Esophagus squamous epithelium (tissue), 5 donors: ENCODE measurements around the gene BHLHA15. TPM values are rescaled to one million over a fixed set of nuclear protein-coding genes. Genes with fewer than 3 reads are reported as not detected.
A peak's percentile ranks its signal among the peaks of the same experiment; 100 is the strongest.

Experiments
- DNase-seq: peaks from one replicate; lab custom pipeline; 2025; lab: John Stamatoyannopoulos, UW
- H3K27ac ChIP-seq, 4 donors: fragments of 200-600 bp; sonication (generic); one replicate each; pipeline ENCODE4 v1.5.1; 2016 to 2019; ENCODE audit warnings: mild to moderate bottlenecking in 1 of 4
- H3K27me3 ChIP-seq, 4 donors: fragments of 200-600 bp; sonication (generic); 1 replicate in 3 of 4; 2 replicates in 1 of 4; pipeline versions ENCODE4 v1.5.1 to v1.6.0; 2017 to 2021; ENCODE audit warnings: antibody characterized with exemption in 1 of 4
- H3K36me3 ChIP-seq, 3 donors: fragments of 200-600 bp; sonication (generic); one replicate each; pipeline ENCODE4 v1.5.1; 2016 to 2019
- H3K4me1 ChIP-seq, 3 donors: fragments of 200-600 bp; sonication (generic); one replicate each; pipeline ENCODE4 v1.5.1; 2017 to 2019
- H3K4me3 ChIP-seq, 4 donors: fragments of 200-600 bp; sonication (generic); 1 replicate in 3 of 4; 2 replicates in 1 of 4; pipeline ENCODE4 v1.5.1; 2016 to 2019; ENCODE audit warnings: mild to moderate bottlenecking in 2 of 4, moderate library complexity in 1 of 4
- H3K9me3 ChIP-seq, 3 donors: fragments of 200-600 bp; sonication (generic); one replicate each; pipeline ENCODE4 v1.5.1; 2016 to 2019
- POLR2A ChIP-seq, 4 donors: fragments of 450-650 bp; IDR thresholded peaks; one replicate each; pipeline ENCODE4 v1.6.1; 2017; ENCODE audit warnings: antibody characterized with exemption in 4 of 4, mild to moderate bottlenecking in 4 of 4, moderate library complexity in 3 of 4
- WGBS, 2 donors: methylation state at CpG; one replicate each; pipeline ENCODE4 v1.1.5; 2018; 5-methylcytosine and 5-hydroxymethylcytosine counted together
- intact Hi-C: fragments of 100-400 bp; cut with DNase I; formaldehyde crosslinking; loops from one replicate; pipeline ENCODE4 v1.15.0; 2022
- total RNA-seq, 4 donors: library from RNA; depleted of rRNA; stranded (reverse); fragments of >200 nt; gene quantifications; one replicate each; pipeline ENCODE4 v1.1.0, GENCODE V29; 2016
- TF ChIP-seq, protein P1 (sequence below), 6 experiments: fragments of 450-650 bp in 4 of 6; fragments of 200-600 bp in 2 of 6; sonication (generic) in 2 of 6; IDR thresholded peaks; one replicate each; pipeline ENCODE4 v1.5.1; 2016 to 2019; ENCODE audit warnings: antibody characterized with exemption in 6 of 6, mild to moderate bottlenecking in 4 of 6, moderate library complexity in 4 of 6
- donor health status: DM: yes; HTN: yes; CAD: no.

BHLHA15 gene
- total RNA-seq, 4 donors from 2014 or later, result 0.82 to 8.0 (median 2.3) TPM

DNA sequence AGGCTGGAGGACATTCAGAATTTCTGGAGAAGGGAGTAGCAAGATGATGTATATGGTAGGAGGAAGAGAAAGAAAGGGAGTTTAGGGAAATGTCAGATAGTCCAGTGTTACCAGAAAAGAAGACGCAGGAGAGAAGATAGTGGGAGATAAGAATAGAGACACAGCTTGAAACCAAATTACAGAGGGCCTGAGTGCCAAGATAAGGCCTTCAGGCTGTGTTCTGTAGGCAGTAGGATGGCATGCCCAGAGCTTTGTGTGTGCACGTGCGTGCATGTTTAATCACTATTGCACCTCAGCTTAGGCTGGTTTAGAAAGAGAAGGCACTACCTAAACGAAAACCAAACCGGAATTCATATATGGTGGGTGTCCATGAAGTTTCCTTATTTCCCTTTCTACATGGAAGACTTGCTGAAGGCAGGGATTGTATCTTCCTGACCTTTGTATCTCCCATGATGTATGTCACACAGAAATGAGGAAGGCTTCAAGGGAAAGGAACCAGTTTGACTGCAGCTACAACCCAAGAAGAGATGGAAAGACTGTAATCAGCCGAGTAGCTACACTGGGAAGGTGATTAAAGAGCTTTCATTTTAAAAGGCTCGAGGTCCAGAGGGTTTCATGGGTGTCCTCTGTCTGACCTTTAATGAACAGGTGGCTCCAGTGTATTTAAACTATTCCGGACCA is 35.8 kb upstream of the BHLHA15 start:
- Histone ChIP-seq H3K27me3 (no peaks in the 10 kb centered on the region), H3K4me1 (peaks cover 0 to 14% (median 0%) of the 10 kb centered on the region in 3 donors), H3K27ac (no peak overlapping the region), H3K36me3 (peaks cover 0 to 94% (median 3%) of the 10 kb centered on the region in 3 donors), H3K4me3 (no peak overlapping the region), H3K9me3 (no peaks in the 10 kb centered on the region)
- 63 to 68% methylated on average over 8 of the region's 8 CpGs for WGBS, 2 donors
- intact Hi-C loops, result no loop called here
- DNase-seq, result no peak
- TF ChIP-seq, protein P1, sequence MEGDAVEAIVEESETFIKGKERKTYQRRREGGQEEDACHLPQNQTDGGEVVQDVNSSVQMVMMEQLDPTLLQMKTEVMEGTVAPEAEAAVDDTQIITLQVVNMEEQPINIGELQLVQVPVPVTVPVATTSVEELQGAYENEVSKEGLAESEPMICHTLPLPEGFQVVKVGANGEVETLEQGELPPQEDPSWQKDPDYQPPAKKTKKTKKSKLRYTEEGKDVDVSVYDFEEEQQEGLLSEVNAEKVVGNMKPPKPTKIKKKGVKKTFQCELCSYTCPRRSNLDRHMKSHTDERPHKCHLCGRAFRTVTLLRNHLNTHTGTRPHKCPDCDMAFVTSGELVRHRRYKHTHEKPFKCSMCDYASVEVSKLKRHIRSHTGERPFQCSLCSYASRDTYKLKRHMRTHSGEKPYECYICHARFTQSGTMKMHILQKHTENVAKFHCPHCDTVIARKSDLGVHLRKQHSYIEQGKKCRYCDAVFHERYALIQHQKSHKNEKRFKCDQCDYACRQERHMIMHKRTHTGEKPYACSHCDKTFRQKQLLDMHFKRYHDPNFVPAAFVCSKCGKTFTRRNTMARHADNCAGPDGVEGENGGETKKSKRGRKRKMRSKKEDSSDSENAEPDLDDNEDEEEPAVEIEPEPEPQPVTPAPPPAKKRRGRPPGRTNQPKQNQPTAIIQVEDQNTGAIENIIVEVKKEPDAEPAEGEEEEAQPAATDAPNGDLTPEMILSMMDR (IDR thresholded peaks at IDR 0.05), result no peak
- no peak for TF ChIP-seq POLR2A (IDR thresholded peaks at IDR 0.05)

DNA sequence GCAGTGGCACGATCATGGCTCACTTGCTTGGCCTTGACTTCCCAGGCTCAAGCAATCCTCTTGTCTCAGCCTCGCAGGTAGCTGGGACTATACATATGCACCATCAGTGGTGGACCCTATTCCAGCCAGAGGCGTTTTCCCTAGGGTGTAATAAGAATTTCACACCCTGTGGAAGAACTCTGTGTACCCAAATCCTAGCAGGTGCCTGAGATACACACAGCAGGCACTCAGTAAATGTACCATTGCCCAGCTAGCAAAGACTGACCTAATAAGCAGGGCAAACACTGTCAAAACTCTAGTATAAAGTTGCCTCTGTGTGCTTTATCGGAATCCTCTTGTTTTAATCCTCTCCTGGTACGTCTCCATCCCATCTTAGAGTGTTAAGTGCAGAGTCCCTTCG is 33.7 kb upstream of the BHLHA15 start:
- no peaks in the 10 kb centered on the region for H3K9me3 ChIP-seq
- 96 to 98% methylated on average over 5 of the region's 6 CpGs for WGBS, 2 donors
- no peaks in the 10 kb centered on the region for H3K27me3 ChIP-seq
- H3K4me3 ChIP-seq, result no peak overlapping the region
- TF ChIP-seq, protein P1 (IDR thresholded peaks at IDR 0.05), result no peak
- no peak for TF ChIP-seq POLR2A (IDR thresholded peaks at IDR 0.05)
- H3K4me1 ChIP-seq, result peaks cover 0 to 14% (median 0%) of the 10 kb centered on the region in 3 donors
- peak overlapping the region in 1 of 4 donors; percentile 72 for H3K27ac ChIP-seq
- peaks cover 0 to 85% (median 3%) of the 10 kb centered on the region in 3 donors for H3K36me3 ChIP-seq
- intact Hi-C loops, result no loop called here
- no peak for DNase-seq

DNA sequence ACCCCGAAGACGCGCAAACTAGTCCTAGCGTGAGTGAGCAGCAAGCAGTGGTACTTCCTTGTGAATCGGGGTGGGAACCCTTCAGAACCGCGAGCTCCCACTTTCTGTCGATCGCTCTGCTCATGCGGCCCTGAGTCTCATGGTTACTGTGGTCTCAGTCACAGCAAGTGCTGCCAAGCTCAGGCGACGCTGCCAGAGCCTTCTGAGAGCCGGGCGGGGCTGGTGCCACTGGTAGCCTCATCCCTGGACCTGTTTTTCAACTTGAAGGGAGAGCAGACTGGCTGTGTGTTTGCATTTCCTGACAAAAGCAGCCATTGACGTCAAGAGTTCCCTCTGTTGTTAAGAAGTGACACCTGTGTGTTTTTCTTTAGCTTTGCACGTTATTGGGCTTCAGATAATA is 32.9 kb upstream of the BHLHA15 start:
- Histone ChIP-seq H3K4me3 (no peak overlapping the region), H3K27me3 (no peaks in the 10 kb centered on the region), H3K27ac (peak overlapping the region in 2 of 4 donors; percentile 62 to 72), H3K4me1 (peaks cover 0 to 14% (median 0%) of the 10 kb centered on the region in 3 donors), H3K9me3 (no peaks in the 10 kb centered on the region), H3K36me3 (peaks cover 0 to 77% (median 0%) of the 10 kb centered on the region in 3 donors)
- TF ChIP-seq, protein P1 (IDR thresholded peaks at IDR 0.05), result no peak
- TF ChIP-seq POLR2A (IDR thresholded peaks at IDR 0.05), result no peak
- intact Hi-C loops, result no loop called here
- DNase-seq, result no peak
- WGBS, 2 donors, result 85 to 87% methylated on average over 16 of the region's 16 CpGs

DNA sequence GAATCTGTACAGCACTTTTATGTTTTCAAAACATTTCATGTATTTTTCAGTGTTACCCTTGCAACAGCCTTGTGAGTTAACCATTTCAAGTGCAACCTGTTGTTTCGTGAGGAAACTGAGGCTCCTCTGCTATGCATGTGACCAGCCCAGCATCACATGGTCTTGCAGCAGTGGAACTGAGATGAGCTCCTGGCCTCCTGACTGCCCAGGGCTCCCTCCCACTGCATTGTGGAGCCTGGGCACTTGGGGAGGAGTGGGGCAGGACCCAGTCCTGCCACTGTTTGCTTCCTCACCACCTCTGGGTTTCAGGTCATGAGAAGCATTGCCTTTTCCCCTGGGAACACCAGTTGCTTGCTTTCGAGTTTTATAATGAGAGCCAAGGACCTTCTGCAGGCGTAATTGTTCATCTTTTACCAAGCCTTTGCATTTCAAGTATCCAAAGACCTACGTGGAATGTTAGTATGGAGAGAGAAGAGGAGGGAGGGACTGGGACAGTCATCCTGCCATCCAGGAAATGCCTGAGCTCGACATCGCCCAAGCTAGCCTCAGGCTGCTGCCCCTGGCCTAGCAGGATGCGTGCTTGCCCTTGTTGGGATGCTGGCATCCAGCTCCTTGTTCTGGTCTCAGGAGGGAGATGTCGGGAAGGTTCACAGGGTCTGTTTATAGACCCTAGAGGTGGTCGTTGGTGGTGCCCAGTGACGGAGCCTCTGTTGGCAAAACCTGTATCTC is 32.3 kb upstream of the BHLHA15 start:
- H3K4me1 ChIP-seq, result peaks cover 0 to 14% (median 0%) of the 10 kb centered on the region in 3 donors
- TF ChIP-seq POLR2A (IDR thresholded peaks at IDR 0.05), result no peak
- TF ChIP-seq, protein P1 (IDR thresholded peaks at IDR 0.05), result no peak
- peaks cover 0 to 71% (median 0%) of the 10 kb centered on the region in 3 donors for H3K36me3 ChIP-seq
- intact Hi-C loops, result no loop called here
- DNase-seq, result no peak
- no peaks in the 10 kb centered on the region for H3K27me3 ChIP-seq
- H3K27ac ChIP-seq, result peak overlapping the region in 2 of 4 donors; percentile 62 to 72
- WGBS, 2 donors, result 74 to 91% methylated on average over 7 to 8 of the region's 10 CpGs
- no peak overlapping the region for H3K4me3 ChIP-seq
- no peaks in the 10 kb centered on the region for H3K9me3 ChIP-seq

DNA sequence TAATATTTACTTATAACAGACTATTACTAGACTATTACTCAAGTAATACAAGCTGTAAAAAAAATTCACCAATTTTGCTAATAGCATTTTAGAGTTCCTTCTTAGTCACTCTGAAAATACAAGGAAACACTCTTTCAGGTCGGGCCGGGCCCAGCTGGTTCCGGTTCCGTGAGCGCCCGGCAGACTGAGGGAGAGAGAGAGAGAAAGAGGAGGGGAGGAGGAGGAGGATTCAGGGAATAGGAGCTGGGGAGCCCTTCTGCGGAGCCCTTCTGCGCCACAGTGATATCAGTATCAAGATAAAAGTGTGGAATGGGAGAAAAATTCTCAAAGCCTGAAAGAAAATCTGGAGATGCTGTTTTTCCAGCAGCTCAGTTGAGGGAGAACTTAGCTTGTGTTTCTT is 30.5 kb upstream of the BHLHA15 start:
- no peak for TF ChIP-seq POLR2A (IDR thresholded peaks at IDR 0.05)
- Histone ChIP-seq H3K27ac (no peak overlapping the region), H3K9me3 (no peaks in the 10 kb centered on the region), H3K27me3 (no peaks in the 10 kb centered on the region), H3K4me1 (peaks cover 0 to 14% (median 0%) of the 10 kb centered on the region in 3 donors), H3K4me3 (no peak overlapping the region), H3K36me3 (peaks cover 0 to 64% (median 0%) of the 10 kb centered on the region in 3 donors)
- DNase-seq, result no peak
- intact Hi-C loops, result no loop called here
- WGBS, 2 donors, result 81 to 83% methylated on average over 8 of the region's 8 CpGs
